Neural progenitor cell (in vitro differentiated cells): ENCODE data around the gene SUCO. TPM values are rescaled to one million over a fixed set of nuclear protein-coding genes. Genes with fewer than 3 reads are reported as not detected.

ENCODE experiments used
- DNase-seq: peaks from one replicate; pipeline ENCODE4 v3.0.0-alpha.2; 2016; ENCODE audit warnings: low spot score
- H2AFZ ChIP-seq: fragments of 200-600 bp; sonication (generic); replicated peaks from 2 replicates; pipeline ENCODE4 v1.6.1; 2016; ENCODE audit warnings: antibody characterized with exemption
- H3F3A ChIP-seq: fragments of 200-600 bp; sonication (generic); 2 replicates; pipeline ENCODE4 v1.6.1; 2016; ENCODE audit warnings: antibody characterized with exemption, low read depth
- H3K27ac ChIP-seq: fragments of 200-600 bp; sonication (generic); 2 replicates; pipeline ENCODE4 v1.5.1; 2016; ENCODE audit warnings: mild to moderate bottlenecking
- H3K27me3 ChIP-seq: fragments of 200-600 bp; sonication (generic); 2 replicates; pipeline ENCODE4 v1.6.1; 2016; ENCODE audit warnings: mild to moderate bottlenecking, moderate library complexity
- H3K36me3 ChIP-seq: fragments of 200-600 bp; sonication (generic); 2 replicates; pipeline ENCODE4 v1.5.1; 2016
- H3K4me1 ChIP-seq: fragments of 200-600 bp; sonication (generic); 2 replicates; pipeline ENCODE4 v1.6.1; 2016; ENCODE audit warnings: mixed run types
- H3K4me2 ChIP-seq: fragments of 200-600 bp; sonication (generic); 2 replicates; pipeline ENCODE4 v1.6.1; 2016
- H3K4me3 ChIP-seq: fragments of 200-600 bp; sonication (generic); 2 replicates; pipeline ENCODE4 v1.5.1; 2016
- H3K79me2 ChIP-seq: fragments of 200-600 bp; sonication (generic); 2 replicates; pipeline ENCODE4 v1.6.1; 2016; ENCODE audit warnings: low read depth
- H3K9ac ChIP-seq: fragments of 200-600 bp; sonication (generic); 2 replicates; pipeline ENCODE4 v1.6.1; 2016
- H3K9me3 ChIP-seq: fragments of 200-600 bp; sonication (generic); 2 replicates; pipeline ENCODE4 v1.5.1; 2016; ENCODE audit warnings: low read depth
- H4K20me1 ChIP-seq: fragments of 200-600 bp; sonication (generic); 2 replicates; pipeline ENCODE4 v1.6.1; 2016; ENCODE audit warnings: low read depth
- H3K27ac Mint-ChIP-seq: 3 replicates; pipeline ENCODE4 v1.8.0; 2021; ENCODE audit warnings: mixed read lengths
- H3K27me3 Mint-ChIP-seq: 2 replicates; pipeline ENCODE4 v1.8.0; 2022; ENCODE audit warnings: low read depth, mild to moderate bottlenecking, inconsistent platforms, moderate library complexity, mixed read lengths; ENCODE audit not compliant: insufficient read depth
- H3K36me3 Mint-ChIP-seq: 3 replicates; pipeline ENCODE4 v1.8.0; 2021; ENCODE audit warnings: mixed read lengths
- H3K4me1 Mint-ChIP-seq: 3 replicates; pipeline ENCODE4 v1.8.0; 2021; ENCODE audit warnings: mixed read lengths
- H3K4me3 Mint-ChIP-seq: 3 replicates; pipeline ENCODE4 v1.8.0; 2021; ENCODE audit warnings: mild to moderate bottlenecking, moderate library complexity, mixed read lengths
- H3K9me3 Mint-ChIP-seq: 3 replicates; pipeline ENCODE4 v1.8.0; 2020; ENCODE audit warnings: mixed read lengths
- EZH2 ChIP-seq: fragments of 200-600 bp; sonication (generic); IDR thresholded peaks from 2 replicates; pipeline ENCODE4 v1.6.1; 2017; ENCODE audit warnings: antibody characterized with exemption, mild to moderate bottlenecking, moderate library complexity
- EZH2phosphoT487 ChIP-seq: fragments of 200-600 bp; sonication (generic); IDR thresholded peaks from 2 replicates; pipeline ENCODE4 v1.6.1; 2017; ENCODE audit warnings: antibody characterized with exemption
- total RNA-seq: library from RNA; depleted of rRNA; stranded (reverse); fragments of >200 nt; gene quantifications from 2 replicates; pipeline ENCODE4 v1.2.3, GENCODE V29; 2015; ENCODE audit warnings: low replicate concordance
- TF ChIP-seq, protein P1 (sequence below): fragments of 200-600 bp; sonication (generic); IDR thresholded peaks from 2 replicates; pipeline ENCODE4 v1.5.1; 2017; ENCODE audit warnings: antibody characterized with exemption, mild to moderate bottlenecking

The SUCO gene
- total RNA-seq, 1 donor from 2014 or later, result 109 TPM

DNA sequence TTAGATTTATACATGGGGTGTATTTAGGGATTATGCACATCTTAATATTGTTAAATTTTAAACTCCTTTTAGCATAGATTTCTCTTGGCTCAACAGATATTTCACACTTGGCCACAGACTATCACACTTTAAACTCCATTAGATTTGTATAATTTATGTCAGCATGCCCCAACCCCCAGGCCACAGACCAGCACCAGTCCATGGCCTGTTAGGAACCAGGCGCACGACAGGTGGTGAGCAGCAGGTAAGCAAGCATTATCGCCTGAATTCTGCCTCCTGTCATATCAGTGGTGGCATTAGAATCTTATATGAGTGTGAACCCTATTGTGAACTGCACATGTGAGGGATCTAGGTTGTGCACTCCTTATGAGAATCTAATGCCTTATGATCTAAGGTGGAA is 34.8 kb downstream of the SUCO start:
- H3K27me3 ChIP-seq, result no peaks in the 10 kb centered on the region
- TF ChIP-seq EZH2phosphoT487 (no peak), EZH2 (no peak)
- TF ChIP-seq, protein P1, sequence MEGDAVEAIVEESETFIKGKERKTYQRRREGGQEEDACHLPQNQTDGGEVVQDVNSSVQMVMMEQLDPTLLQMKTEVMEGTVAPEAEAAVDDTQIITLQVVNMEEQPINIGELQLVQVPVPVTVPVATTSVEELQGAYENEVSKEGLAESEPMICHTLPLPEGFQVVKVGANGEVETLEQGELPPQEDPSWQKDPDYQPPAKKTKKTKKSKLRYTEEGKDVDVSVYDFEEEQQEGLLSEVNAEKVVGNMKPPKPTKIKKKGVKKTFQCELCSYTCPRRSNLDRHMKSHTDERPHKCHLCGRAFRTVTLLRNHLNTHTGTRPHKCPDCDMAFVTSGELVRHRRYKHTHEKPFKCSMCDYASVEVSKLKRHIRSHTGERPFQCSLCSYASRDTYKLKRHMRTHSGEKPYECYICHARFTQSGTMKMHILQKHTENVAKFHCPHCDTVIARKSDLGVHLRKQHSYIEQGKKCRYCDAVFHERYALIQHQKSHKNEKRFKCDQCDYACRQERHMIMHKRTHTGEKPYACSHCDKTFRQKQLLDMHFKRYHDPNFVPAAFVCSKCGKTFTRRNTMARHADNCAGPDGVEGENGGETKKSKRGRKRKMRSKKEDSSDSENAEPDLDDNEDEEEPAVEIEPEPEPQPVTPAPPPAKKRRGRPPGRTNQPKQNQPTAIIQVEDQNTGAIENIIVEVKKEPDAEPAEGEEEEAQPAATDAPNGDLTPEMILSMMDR, result no peak
- Mint-ChIP-seq H3K36me3 (peaks cover 64% of the 10 kb centered on the region), H3K4me3 (no peak overlapping the region), H3K9me3 (peaks cover 25% of the 10 kb centered on the region), H3K4me1 (peaks cover 4% of the 10 kb centered on the region), H3K27me3 (peaks cover 5% of the 10 kb centered on the region), H3K27ac (no peak overlapping the region)
- peaks cover 1% of the 10 kb centered on the region for H3K79me2 ChIP-seq
- H3F3A ChIP-seq, result no peaks in the 10 kb centered on the region
- no peak for DNase-seq
- no peaks in the 10 kb centered on the region for H4K20me1 ChIP-seq
- H3K9me3 ChIP-seq, result peaks cover 8% of the 10 kb centered on the region
- no peak overlapping the region for H3K4me2 ChIP-seq
- no peak overlapping the region for H3K27ac ChIP-seq
- H3K36me3 ChIP-seq, result peaks cover 36% of the 10 kb centered on the region
- H3K9ac ChIP-seq, result no peak overlapping the region
- peaks cover under 1% of the 10 kb centered on the region for H3K4me1 ChIP-seq
- H2AFZ ChIP-seq, result no peak overlapping the region
- no peak overlapping the region for H3K4me3 ChIP-seq

DNA sequence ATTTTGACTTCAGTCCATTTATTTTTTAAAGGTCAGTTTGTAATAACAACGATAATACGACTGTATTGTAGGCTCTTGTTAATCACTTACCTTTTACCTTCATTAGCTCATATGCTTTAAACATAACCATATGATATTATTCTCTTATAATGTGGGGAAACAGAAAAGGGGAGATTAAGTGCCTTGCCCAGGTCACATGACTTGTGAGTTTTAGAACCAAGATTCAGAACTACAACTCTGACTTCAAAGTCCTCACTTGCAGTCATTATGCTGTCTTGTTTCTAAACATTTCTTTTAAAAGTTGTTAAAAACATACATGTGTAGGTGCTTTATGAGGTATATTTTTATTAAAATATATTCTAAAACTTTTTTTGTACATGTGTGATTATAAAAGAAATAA is 41.1 kb downstream of the SUCO start:
- Mint-ChIP-seq H3K4me1 (peaks cover 4% of the 10 kb centered on the region), H3K27me3 (peaks cover 3% of the 10 kb centered on the region), H3K4me3 (no peak overlapping the region), H3K36me3 (peaks cover 39% of the 10 kb centered on the region), H3K27ac (no peak overlapping the region), H3K9me3 (peaks cover 10% of the 10 kb centered on the region)
- H3K4me2 ChIP-seq, result no peak overlapping the region
- H3K4me3 ChIP-seq, result no peak overlapping the region
- H3K9me3 ChIP-seq, result peaks cover 8% of the 10 kb centered on the region
- H2AFZ ChIP-seq, result no peak overlapping the region
- H3K79me2 ChIP-seq, result peaks cover 7% of the 10 kb centered on the region
- H3K27me3 ChIP-seq, result no peaks in the 10 kb centered on the region
- no peak overlapping the region for H3K27ac ChIP-seq
- H3K9ac ChIP-seq, result no peak overlapping the region
- H3F3A ChIP-seq, result no peaks in the 10 kb centered on the region
- H4K20me1 ChIP-seq, result no peaks in the 10 kb centered on the region
- H3K4me1 ChIP-seq, result peaks cover 3% of the 10 kb centered on the region
- TF ChIP-seq, protein P1, result no peak
- TF ChIP-seq EZH2phosphoT487 (no peak), EZH2 (no peak)
- DNase-seq, result no peak
- H3K36me3 ChIP-seq, result peaks cover 66% of the 10 kb centered on the region

DNA sequence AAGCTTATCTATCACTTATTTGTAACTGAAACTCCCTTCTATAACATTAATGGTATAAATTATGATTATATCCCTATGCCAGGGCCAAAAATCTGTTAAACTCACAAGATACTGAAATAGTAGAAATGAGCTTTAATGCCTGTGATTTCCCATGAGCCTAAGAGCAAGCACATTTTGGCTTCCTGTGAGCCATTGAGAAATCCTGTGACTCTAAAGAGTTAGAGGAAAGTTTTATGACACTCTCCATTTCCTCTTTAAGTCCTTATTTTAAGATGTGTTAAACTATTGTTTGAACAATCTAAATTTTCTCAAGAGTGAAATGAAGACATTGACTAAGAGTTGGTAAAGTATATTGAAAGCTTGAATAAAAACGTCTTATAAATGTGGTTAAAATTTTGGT is 45.6 kb downstream of the SUCO start:
- Histone ChIP-seq H3K4me2 (no peak overlapping the region), H3K9me3 (no peaks in the 10 kb centered on the region), H3K79me2 (no peaks in the 10 kb centered on the region), H3K27me3 (no peaks in the 10 kb centered on the region), H3K4me1 (no peaks in the 10 kb centered on the region), H3K9ac (no peak overlapping the region), H4K20me1 (no peaks in the 10 kb centered on the region), H3K4me3 (no peak overlapping the region), H3F3A (no peaks in the 10 kb centered on the region), H3K36me3 (peaks cover 45% of the 10 kb centered on the region), H3K27ac (no peak overlapping the region), H2AFZ (no peak overlapping the region)
- no peak for DNase-seq
- Mint-ChIP-seq H3K27me3 (no peaks in the 10 kb centered on the region), H3K9me3 (no peaks in the 10 kb centered on the region), H3K4me1 (no peaks in the 10 kb centered on the region), H3K36me3 (peaks cover 22% of the 10 kb centered on the region), H3K27ac (no peak overlapping the region), H3K4me3 (no peak overlapping the region)
- TF ChIP-seq EZH2phosphoT487, result no peak
- no peak for TF ChIP-seq EZH2
- TF ChIP-seq, protein P1, result no peak
